SK-N-SH (cell line): Measurements from ENCODE around the gene FNDC3B. TPM values are rescaled to one million over a fixed set of nuclear protein-coding genes. Genes with fewer than 3 reads are reported as not detected.

Experiments used
- CTCF ChIA-PET: fragments of 300-600, 350-600 bp; formaldehyde crosslinking; extraction: SDS; loops from one replicate; lab custom pipeline; 2021; lab: Yijun Ruan, JAX
- POLR2A ChIA-PET: fragments of 350-600 bp; sonication (Branson Sonifier 250); formaldehyde crosslinking; extraction: SDS; loops from one replicate; lab custom pipeline; 2020; ENCODE audit warnings: antibody characterized with exemption, inconsistent platforms; lab: Yijun Ruan, JAX
- DNase-seq: peaks from one replicate; pipeline ENCODE4 v3.0.0; 2012
- H2AFZ ChIP-seq: fragments of 200-600 bp; sonication (generic); 2 replicates; pipeline ENCODE4 v1.8.1; 2016; ENCODE audit warnings: antibody characterized with exemption, mild to moderate bottlenecking, low read depth
- H3F3A ChIP-seq: fragments of 200-600 bp; sonication (generic); replicated peaks from 2 replicates; pipeline ENCODE3; 2016; ENCODE audit warnings: antibody characterized with exemption, mild to moderate bottlenecking; ENCODE audit not compliant: insufficient read depth
- H3K27ac ChIP-seq, 2 experiments: fragments of 200-500 bp in 1 of 2; fragments of 200-600 bp in 1 of 2; sonication (Bioruptor generic) in 1 of 2; sonication (generic), shearing (Covaris generic) in 1 of 2; 2 replicates each; pipeline versions ENCODE4 v1.5.1 to v1.6.1; 2014 to 2016; ENCODE audit warnings: low read depth in 2 of 2, inconsistent platforms in 1 of 2, low read length in 1 of 2, mild to moderate bottlenecking in 1 of 2, mixed read lengths in 1 of 2
- H3K27me3 ChIP-seq: fragments of 200-600 bp; sonication (generic), shearing (Covaris generic); 2 replicates; pipeline ENCODE4 v1.6.1; 2016; ENCODE audit warnings: mixed run types; ENCODE audit not compliant: insufficient read depth
- H3K36me3 ChIP-seq, 2 experiments: fragments of 200-500 bp in 1 of 2; fragments of 200-600 bp in 1 of 2; sonication (Bioruptor generic) in 1 of 2; sonication (generic) in 1 of 2; replicated peaks in 1 of 2; 2 replicates each; pipeline versions ENCODE3 to v1.5.1; 2014 to 2016; ENCODE audit warnings: low read length in 1 of 2, mild to moderate bottlenecking in 1 of 2; ENCODE audit not compliant: insufficient read depth in 2 of 2, control insufficient read depth in 1 of 2
- H3K4me1 ChIP-seq, 2 experiments: fragments of 200-500 bp in 1 of 2; fragments of 200-600 bp in 1 of 2; sonication (Bioruptor generic) in 1 of 2; sonication (generic), shearing (Covaris generic) in 1 of 2; 2 replicates each; pipeline versions ENCODE4 v1.5.1 to v1.6.1; 2014 to 2016; ENCODE audit warnings: low read depth in 1 of 2, low read length in 1 of 2, mixed run types in 1 of 2; ENCODE audit not compliant: insufficient read depth in 2 of 2, control insufficient read depth in 1 of 2
- H3K4me2 ChIP-seq: fragments of 200-600 bp; sonication (generic), shearing (Covaris generic); 2 replicates; pipeline ENCODE4 v1.6.1; 2017; ENCODE audit warnings: mixed run types
- H3K4me3 ChIP-seq, 2 experiments: fragments of 200-500 bp in 1 of 2; fragments of 200-600 bp in 1 of 2; sonication (Bioruptor generic) in 1 of 2; sonication (generic), shearing (Covaris generic) in 1 of 2; 2 replicates each; pipeline versions ENCODE4 v1.5.1 to v1.8.1; 2014 to 2016; ENCODE audit warnings: low read depth in 2 of 2, inconsistent platforms in 1 of 2, low read length in 1 of 2, mild to moderate bottlenecking in 1 of 2, mixed read lengths in 1 of 2, moderate library complexity in 1 of 2
- H3K79me2 ChIP-seq: fragments of 200-600 bp; sonication (generic); 2 replicates; pipeline ENCODE4 v1.8.1; 2017; ENCODE audit warnings: mild to moderate bottlenecking; ENCODE audit not compliant: insufficient read depth
- H3K9ac ChIP-seq: fragments of 200-600 bp; sonication (generic); 2 replicates; pipeline ENCODE4 v1.6.1; 2017; ENCODE audit warnings: mixed run types
- H3K9me2 ChIP-seq: fragments of 200-600 bp; sonication (generic); 2 replicates; pipeline ENCODE4 v1.6.1; 2017; ENCODE audit warnings: mixed run types
- H3K9me3 ChIP-seq: fragments of 200-600 bp; sonication (generic); 2 replicates; pipeline ENCODE4 v1.6.1; 2017; ENCODE audit warnings: mixed run types, mild to moderate bottlenecking, moderate library complexity
- H4K20me1 ChIP-seq: fragments of 200-600 bp; sonication (generic); 2 replicates; pipeline ENCODE4 v1.6.1; 2017; ENCODE audit warnings: mild to moderate bottlenecking, mixed run types; ENCODE audit not compliant: insufficient read depth
- EP300 ChIP-seq, 2 experiments: IDR thresholded peaks; 2 replicates each; pipeline versions ENCODE4 v1.4.0 to v1.6.1; 2012; ENCODE audit warnings: borderline replicate concordance in 1 of 2, low read depth in 1 of 2, low read length in 1 of 2
- JUND ChIP-seq: IDR thresholded peaks from 2 replicates; pipeline ENCODE4 v1.4.0; 2012
- MEF2A ChIP-seq: IDR thresholded peaks from 2 replicates; pipeline ENCODE4 v1.4.0; 2012; ENCODE audit warnings: low read depth, borderline replicate concordance
- NFIC ChIP-seq: IDR thresholded peaks from 2 replicates; pipeline ENCODE4 v1.4.0; 2012; ENCODE audit warnings: borderline replicate concordance
- PBX3 ChIP-seq: IDR thresholded peaks from 2 replicates; pipeline ENCODE4; 2012
- REST ChIP-seq: IDR thresholded peaks from 2 replicates; pipeline ENCODE4 v1.6.1; 2012; ENCODE audit warnings: mild to moderate bottlenecking, low read depth, low read length, moderate library complexity
- RFX5 ChIP-seq: IDR thresholded peaks from 2 replicates; pipeline ENCODE4 v1.6.1; 2012; ENCODE audit warnings: mild to moderate bottlenecking, improper control_type of control experiment, low read length
- RXRA ChIP-seq: IDR thresholded peaks from 2 replicates; pipeline ENCODE4 v1.4.0; 2012; ENCODE audit warnings: low read depth, mild to moderate bottlenecking, borderline replicate concordance
- SIN3A ChIP-seq: IDR thresholded peaks from 2 replicates; pipeline ENCODE4 v1.6.1; 2012; ENCODE audit warnings: low read depth, mild to moderate bottlenecking, low read length, moderate library complexity, borderline replicate concordance
- TCF12 ChIP-seq: IDR thresholded peaks from 2 replicates; pipeline ENCODE4 v1.4.0; 2012
- YY1 ChIP-seq: IDR thresholded peaks from 2 replicates; pipeline ENCODE4 v1.4.0; 2012; ENCODE audit warnings: low read depth, mild to moderate bottlenecking
- WGBS: methylation state at CpG from one replicate; pipeline ENCODE4 v1.1.6; 2017; ENCODE audit warnings: low lambda C conversion rate; 5-methylcytosine and 5-hydroxymethylcytosine counted together
- polyA plus RNA-seq, 3 experiments: library from polyadenylated mRNA; depleted of rRNA; stranded (reverse); fragments of >200 nt; gene quantifications; 2 replicates each; pipeline ENCODE4 v1.2.3, GENCODE V29; 2012
- TF ChIP-seq, protein P1 (sequence below): IDR thresholded peaks from 2 replicates; pipeline ENCODE4 v1.4.0; 2012; ENCODE audit warnings: low read depth, borderline replicate concordance
- TF ChIP-seq, protein P2 (sequence below): fragments of 150-350 bp; IDR thresholded peaks from 2 replicates; pipeline ENCODE4 v1.6.1; 2017; ENCODE audit warnings: antibody characterized with exemption, low read length, low read depth, borderline replicate concordance

Gene FNDC3B
- polyA plus RNA-seq, 1 of the 3 experiments (the other 2 are of a cell fraction) = 10.4 TPM

DNA sequence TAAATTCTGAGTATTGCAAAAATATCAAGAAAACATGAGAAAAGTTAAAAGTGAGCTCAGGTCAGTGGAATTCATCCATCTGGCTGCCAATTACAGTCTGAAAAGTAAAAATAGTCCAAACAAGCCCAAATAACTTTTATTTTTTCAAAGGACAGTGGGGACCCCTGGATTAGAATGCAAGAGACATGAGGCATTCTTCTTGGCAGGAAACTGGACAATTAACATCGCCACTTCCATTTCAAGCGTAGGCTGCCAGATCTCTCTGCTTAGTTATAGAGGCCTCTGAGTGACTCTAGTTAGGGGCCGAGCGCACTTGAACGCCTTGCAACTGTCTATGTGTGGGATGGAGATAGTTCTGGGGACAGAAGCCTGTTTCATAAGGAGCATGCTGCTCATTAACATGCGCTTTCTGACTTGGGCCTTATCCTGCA is 219.7 kb downstream of the FNDC3B start:
- Histone ChIP-seq H3K27me3 (no peaks in the 10 kb centered on the region), H3K27ac (peak overlapping the region; percentile 43 to 67), H3K9me3 (no peaks in the 10 kb centered on the region), H3K9me2 (no peaks in the 10 kb centered on the region), H3F3A (peaks cover 14% of the 10 kb centered on the region), H3K4me2 (peak overlapping the region; percentile 2; the same call in 1 of the 2 replicates), H3K4me1 (peaks cover 11 to 23% of the 10 kb centered on the region in 2 experiments), H3K9ac (no peak overlapping the region), H4K20me1 (peaks cover 10% of the 10 kb centered on the region; the same call in 1 of the 2 replicates), H3K4me3 (no peak overlapping the region), H3K79me2 (peaks cover 68% of the 10 kb centered on the region), H3K36me3 (peaks cover 8 to 49% of the 10 kb centered on the region in 2 experiments), H2AFZ (no peak overlapping the region)
- WGBS = 100% methylated on average over 6 of the region's 6 CpGs
- TF ChIP-seq YY1 = no peak
- no peak for TF ChIP-seq MEF2A
- peak; percentile 26; the same call in 1 of the 2 replicates for TF ChIP-seq JUND
- TF ChIP-seq, protein P1, sequence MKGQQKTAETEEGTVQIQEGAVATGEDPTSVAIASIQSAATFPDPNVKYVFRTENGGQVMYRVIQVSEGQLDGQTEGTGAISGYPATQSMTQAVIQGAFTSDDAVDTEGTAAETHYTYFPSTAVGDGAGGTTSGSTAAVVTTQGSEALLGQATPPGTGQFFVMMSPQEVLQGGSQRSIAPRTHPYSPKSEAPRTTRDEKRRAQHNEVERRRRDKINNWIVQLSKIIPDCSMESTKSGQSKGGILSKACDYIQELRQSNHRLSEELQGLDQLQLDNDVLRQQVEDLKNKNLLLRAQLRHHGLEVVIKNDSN = no peak
- 0 out of 2 replicates have a peak, but pooled peaks have one; percentile 4 for TF ChIP-seq PBX3
- TF ChIP-seq EP300 (IDR thresholded peaks at IDR 0.05; ENCODE audit: borderline replicate concordance in 1 of 2, low read depth in 1 of 2, low read length in 1 of 2) = no peak
- no peak for TF ChIP-seq RXRA
- TF ChIP-seq, protein P2, sequence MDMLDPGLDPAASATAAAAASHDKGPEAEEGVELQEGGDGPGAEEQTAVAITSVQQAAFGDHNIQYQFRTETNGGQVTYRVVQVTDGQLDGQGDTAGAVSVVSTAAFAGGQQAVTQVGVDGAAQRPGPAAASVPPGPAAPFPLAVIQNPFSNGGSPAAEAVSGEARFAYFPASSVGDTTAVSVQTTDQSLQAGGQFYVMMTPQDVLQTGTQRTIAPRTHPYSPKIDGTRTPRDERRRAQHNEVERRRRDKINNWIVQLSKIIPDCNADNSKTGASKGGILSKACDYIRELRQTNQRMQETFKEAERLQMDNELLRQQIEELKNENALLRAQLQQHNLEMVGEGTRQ = no peak
- no peak for TF ChIP-seq SIN3A
- no peak for TF ChIP-seq REST
- TF ChIP-seq RFX5 = no peak
- TF ChIP-seq NFIC = no peak
- TF ChIP-seq TCF12 = peak; percentile 19; the same call in 1 of the 2 replicates
- ChIA-PET CTCF (no interaction called here), POLR2A (no interaction called here)
- DNase-seq = no peak
